GM18520 (cell line): ENCODE data around the gene PCOLCE2.
"Not testable (repeated sequence)": the region's sequence is repeated elsewhere in the genome, so short reads cannot be mapped to it uniquely, and the experiment has no call there.

Experiments used
- ATAC-seq: cut with Tn5 transposase; IDR thresholded peaks from one replicate; pipeline ENCODE4 v1.9.1; 2021; ENCODE audit not compliant: unreplicated experiment

The PCOLCE2 gene

DNA sequence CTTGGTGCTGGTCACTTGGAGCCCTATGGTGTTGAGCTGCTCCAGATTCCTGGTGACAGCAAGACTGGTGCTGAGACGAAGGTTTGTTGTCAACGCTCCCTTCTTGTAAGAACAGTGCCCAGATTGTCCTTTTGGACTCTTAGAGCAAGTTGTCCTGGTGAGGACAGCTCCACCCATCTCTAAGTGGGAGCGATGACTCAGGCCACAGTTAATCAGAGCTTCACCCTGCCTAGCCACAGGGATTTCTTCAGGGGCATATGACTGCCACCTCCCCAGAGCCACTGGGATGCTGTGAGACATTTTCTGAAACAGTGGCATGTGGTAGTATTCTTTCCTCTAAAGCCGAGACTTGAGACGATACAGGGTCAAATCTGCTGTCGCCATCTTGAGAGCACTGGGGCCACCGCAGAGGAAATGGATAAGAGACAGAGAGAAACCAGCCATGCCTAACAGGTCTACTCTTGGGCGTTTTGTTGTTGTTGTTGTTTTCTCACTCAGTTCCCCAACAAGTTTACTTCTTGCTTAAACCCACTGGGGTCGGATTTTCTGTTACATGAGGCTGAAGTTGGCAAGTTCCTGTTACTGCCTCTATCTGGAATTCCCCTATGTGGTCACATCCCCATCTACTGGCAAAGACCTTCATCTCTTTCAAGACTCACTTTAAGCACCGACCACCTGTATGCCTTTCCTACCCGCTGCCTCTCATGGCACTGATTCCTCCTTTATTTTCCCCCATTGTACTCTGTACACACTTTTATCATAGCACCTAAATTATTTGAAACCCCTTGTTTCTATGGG lies 16.0 kb upstream of the PCOLCE2 start:
- no peak for ATAC-seq

DNA sequence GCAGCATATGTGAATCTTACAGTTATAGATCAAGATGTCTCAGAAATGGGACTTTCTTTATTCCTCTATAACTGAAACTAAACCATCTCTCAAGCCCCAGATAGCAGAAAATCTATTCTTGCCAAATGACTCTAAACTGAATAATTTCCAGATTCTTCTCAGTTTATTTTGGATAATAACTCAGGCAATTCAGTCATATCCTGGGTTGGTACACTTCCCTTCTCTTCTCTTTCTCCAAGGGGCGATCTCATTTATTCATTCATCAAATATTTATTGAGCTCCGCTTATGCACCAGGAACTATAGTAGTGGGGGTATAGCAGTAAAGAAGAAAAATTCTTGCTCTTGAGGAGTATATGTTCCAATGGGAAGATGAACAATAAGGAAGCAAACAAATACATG lies 13.5 kb upstream of the PCOLCE2 start:
- ATAC-seq, result no peak

DNA sequence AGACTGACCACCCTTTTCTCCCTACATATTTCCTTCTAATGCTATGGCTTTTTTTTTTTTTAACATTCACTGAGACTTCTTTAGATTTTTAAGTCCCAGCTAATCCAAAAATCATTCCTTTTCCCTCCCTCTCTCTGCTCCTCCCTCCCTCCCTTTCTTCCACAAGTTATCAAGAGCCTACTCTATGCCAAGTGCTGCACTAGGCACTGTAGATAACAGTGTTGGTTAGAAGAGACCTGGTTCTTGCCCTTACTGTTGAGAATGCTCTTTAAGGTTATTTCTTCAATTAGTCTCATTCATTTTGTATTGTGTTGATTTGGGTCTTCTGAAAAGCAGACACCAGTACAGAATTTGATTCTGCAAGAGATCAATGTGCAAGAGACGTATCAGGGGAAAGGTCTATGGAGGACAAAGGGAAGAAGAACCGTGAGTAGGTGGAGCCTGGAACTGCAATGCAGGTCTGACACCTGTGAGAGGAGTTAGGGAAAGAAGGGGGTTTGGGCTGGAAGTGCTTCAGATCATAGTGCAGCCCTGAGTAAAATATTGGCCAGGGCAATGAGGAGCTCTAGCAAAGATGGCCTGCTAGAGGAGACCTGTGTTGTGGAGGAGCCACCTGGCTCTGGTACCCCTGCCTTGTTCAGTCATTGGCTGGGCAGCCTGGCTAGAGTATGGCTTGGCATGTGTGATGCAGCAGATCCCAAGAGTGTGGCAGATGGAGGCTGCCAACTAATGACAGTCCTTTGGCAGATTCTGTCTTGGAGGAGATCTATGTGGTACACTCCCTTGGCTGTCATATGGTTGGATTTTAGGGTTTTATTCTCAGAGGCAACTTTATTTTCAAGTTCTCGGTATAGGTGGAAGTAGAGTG lies 9.7 kb upstream of the PCOLCE2 start:
- no peak for ATAC-seq

DNA sequence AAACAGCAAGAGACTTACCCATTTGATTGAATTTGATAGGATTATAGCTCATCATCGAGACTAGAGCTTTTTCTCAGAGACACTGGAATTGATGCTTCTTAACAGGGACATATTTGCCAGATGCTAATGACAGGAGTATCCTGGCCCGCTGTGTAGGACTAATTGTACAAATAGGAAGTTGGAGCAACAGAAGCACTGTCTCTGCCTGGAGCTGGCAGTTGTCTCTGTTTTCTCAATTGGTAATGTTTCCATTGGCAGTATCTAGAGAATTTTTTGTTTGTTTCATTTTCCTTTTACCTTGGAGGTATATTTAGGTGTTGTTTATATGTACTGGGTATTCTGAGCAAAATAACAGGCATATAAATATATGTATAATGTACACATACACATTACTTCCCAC lies 8.9 kb upstream of the PCOLCE2 start:
- ATAC-seq, result no peak

DNA sequence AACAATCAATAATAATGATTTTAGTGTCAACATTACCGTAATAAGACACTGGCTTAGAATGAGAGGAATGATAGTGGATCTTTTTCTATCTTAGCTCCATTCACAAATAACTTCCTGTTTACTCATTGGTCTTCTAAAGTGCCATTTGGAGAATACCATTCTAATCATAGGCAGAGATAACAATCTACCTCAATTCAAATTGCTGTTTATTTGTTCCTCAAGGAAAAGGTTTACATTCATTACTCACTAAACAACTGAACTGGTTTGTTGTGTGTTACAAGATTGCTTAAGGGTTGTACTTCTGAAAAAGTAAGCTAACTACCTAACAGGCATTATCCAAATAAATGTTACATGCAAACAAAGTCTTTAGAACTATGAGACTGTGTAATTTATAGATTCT lies 8.1 kb upstream of the PCOLCE2 start:
- ATAC-seq, result no peak

DNA sequence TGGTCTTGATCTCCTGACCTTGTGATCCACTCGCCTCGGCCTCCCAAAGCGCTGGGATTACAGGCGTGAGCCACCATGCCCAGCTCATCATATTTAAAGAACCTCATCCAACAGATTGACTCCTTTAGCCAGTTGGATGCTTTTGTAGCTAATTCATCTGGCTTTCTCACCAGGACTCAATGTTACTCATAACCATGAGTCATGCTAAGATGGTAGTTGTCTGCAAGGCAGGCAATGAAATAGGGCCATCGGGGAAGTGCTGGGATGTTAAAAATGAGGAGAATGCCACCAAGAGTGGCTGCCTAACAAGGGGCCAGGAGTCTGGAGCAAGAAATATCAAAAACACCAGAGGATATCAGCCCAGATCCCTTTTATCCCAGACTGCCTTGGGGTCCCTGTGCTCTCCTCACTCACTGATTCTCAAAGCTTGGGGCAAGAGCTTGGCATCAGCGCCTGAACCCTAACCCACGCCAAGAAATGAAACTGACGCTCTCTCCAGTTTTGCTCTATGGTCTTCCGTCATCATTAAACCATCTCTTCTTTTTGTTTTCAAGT lies 7.4 kb upstream of the PCOLCE2 start:
- no peak for ATAC-seq

DNA sequence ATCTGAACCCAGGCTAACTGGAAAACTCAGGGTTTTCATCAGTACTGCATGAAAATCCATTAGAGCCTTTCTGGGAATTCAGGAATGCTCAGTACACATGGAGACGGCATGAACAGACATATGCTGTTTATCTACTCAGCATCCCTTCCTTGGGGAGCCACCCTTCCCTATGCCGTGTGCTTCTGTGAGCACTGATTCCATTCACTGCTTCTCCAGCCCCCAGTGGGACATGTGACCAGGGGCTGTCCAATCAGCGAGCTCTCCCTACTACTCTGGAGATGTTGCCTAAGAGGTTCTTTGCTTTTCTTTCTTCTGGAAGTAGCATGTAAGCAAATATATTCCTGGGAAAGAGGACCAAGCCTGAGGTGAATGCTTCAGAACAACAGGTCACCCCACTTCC lies 5.6 kb upstream of the PCOLCE2 start:
- ATAC-seq, result no peak

DNA sequence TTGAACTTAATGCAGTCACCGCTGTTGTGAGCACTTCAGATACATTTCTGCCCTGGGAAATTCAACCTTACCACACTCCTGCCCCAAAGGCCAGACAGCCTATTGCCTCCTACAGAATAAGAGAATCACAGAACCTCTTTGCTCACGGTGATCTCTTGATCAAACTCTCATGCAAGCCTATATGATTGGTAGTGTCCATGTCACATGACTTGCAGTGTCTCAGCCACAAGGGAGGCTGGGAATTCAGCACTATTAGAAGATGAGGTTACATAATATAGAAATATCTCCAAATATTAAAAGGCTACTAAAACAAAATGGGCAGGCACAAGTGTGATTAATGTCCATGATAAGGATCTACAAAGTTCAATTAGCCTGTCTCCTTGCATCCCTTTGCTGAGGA lies 3.8 kb upstream of the PCOLCE2 start:
- ATAC-seq, result no peak

DNA sequence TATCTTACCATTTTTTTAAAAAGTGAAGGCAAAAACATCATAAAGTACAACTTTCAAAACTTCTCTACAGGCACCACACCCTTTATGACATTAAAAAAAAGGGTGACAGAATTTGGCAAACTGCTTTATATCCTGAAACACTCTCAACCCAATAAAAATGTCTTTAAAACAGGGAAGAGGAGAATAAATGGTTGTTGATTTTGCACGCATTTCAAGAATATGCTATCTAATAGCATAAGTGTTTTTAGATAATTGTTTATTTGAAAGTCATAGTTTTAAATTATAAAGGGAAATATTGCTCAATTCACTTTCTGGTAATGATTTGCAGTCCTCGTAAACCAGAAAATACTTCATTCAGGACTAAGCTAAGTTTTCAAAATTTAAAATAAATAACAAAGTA lies 1.7 kb upstream of the PCOLCE2 start:
- ATAC-seq, result no peak

DNA sequence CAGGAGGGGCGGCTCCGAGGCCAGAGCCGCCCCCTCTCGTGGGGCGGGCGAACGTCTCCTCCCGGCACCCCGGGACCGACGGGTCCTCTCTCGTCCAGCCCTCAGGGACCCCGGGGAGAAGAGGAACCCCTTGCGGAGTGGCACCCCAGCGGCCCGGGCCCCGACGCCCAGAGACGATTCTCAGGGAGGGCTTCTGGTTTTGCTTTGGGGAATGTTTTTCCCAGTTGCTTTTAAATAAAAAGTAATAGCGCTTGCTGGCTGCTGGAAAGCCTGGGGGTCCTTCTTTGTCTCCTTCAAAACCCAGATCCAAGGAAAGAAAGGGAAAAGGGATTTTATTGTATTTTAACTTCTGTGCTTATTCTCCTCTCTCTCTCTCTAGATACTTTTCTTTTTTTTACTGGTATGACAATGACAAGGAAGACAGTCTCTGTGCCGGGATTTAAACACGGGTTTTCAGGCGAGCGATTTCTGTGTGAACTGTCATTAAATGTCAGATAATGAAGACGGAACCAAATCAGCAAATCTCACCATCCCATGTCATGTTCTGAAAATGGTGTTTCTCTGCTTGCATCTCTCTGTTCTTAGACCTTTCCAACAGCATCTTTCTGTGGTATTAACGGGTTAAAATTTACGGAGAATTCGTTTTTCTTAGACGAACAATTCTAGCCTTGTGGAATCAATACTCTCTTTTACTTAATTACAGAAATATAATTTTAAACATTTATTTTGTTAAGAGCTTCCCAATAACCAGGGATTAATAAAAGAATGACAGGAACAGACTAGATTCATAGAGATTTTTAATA lies 530 bp upstream of the PCOLCE2 start:
- no peak for ATAC-seq

DNA sequence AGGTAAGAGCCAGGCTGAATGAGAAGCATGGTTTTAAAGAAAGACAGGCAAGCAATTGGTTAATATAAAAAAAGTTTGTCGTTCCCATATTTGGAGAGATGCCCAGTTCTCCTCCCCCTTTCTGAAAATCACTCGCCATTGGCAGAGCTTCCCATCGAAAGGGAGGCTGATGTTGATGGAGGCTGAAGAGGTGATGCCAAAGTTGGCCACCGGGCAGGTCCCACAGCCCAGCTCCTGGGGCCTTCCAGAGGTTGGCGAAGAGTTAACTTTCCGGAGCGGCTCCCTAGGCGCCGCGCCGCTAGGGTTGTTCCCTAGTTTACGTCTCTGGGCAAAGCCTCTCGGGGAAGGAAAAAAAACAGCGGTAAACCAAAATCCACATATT lies 793 bp downstream of the PCOLCE2 start:
- no peak for ATAC-seq

DNA sequence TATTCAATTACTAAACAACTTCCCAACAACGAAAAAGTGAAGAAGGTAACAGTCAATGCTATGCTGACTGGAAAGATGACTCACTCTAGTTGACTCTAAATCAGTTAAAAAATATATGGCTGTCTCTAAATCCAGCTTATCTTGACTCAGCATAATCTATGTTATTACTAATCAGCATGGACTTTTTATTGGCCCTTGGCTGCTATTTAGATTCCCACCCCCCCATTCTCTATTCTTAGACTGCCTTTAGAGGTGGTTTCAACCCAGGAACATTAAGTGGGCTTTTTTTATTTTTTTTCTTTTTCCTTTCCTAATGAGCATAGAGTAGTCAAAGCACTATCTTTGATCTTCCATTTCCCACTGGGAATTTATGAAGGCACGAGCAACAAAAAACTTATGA lies 1.9 kb downstream of the PCOLCE2 start:
- no peak for ATAC-seq

DNA sequence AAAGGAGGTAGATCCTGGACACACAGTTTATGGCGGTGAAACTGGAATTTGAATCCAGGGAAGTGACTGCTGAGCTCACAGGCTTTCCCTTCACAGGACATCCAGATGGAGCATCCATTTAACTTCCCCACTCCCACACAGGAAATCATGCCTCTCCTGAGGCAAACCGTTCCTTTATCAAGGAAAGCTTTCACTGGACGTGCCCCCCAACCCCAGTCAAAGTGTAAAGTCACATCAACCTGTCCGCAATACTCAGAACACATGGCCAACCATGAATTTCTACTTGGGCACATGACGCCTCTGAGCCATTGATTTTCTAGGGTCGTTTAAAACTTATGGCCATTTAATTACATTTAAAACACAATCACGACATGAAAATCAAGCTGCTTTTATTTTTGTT lies 2.9 kb downstream of the PCOLCE2 start:
- no peak for ATAC-seq

DNA sequence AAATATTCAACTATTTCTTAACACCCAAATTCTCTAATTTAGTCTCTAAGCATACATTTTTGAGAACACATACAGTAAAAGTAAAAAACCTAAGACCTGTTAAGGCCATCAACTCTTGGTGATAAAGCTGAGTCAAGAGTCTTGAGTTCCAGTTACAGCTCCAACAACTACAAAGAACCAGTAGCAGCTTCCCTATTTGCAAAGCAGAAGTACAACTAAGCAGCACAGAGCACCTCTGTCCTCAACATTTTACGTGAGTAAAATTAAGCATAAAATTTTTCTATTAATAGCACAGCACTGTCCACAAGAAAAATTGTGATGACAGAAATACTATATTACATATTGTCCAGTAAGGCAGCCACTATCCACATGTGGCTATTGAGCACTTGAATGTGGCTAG lies 4.4 kb downstream of the PCOLCE2 start:
- no peak for ATAC-seq

DNA sequence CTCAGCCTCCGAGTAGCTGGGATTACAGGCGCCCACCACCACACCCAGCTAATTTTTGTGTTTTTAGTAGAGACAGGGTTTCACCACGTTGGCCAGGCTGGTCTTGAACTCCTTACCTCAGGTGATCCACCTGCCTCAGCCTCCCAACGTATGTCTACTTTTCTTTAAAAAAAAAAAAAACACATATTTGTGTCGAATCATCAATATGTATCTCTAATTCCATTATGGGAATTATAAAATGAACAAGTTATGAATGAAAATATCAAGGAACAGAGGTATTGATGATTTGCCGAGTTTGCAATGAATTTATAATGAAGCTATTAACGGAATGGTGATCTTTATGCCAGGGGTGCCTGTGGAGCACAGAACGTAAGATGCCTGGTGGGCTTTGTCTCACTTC lies 5.3 kb downstream of the PCOLCE2 start:
- not testable (repeated sequence) for ATAC-seq

DNA sequence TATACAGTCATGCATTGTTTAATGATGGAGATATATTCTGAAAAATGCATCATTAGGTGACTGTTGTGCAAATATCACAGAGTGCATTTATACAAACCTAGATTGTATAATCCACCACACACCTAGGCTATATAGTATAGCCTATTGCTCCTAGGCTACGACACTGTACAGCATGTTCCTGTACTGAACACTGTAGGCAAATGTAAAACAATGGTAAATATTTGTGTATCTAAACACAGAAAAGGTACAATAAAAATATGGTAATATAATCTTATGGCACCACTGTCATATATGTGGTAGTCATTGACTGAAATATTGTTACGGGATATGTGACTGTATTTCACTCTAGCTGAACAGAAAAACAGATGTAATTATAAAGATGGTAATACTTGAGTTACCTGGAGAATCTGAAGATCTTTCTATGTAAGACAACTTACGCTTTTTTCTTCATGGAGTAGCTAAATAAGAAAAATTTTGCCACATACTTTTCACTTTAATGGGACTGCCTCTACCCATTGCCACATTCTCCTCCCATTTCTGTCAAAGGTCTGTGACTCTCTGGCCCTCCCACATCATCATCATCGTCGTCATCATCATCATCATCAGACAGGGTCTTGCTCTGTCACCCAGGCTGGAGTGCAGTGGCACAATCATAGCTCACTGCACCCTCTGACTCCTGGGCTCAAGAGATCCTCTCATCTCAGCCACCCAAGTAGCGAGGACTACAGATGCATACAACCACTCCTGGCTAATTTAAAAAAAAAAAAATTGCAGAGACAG lies 7.2 kb downstream of the PCOLCE2 start:
- ATAC-seq, result no peak

DNA sequence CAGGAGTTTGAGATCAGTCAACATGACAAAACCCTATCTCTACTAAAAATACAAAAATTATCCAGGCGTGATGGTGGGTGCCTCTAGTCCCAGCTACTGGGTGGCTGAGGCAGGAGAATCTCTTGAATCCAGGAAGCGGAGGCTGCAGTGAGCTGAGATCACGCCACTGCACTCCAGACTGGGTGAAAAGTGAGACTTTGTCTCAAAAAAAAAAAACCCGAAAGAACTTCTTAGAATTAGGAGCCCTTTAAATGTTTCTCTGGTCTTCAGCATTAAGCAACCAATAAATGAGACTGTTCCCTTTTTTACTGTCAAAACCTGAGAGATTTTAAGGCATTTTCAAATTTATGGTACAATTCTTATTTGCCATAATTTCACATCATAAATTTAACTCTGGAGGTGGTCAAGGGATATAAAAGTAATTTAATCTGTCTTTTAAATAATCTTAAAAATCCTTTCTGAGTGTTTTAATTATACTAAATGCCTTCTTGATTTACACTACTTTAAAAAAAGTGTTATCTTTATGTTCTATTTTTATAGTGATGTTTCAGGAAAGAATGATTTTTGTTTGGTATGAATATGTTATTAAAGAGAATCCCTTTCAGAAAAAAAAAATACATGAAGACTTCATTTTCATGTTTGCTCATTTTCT lies 10.1 kb downstream of the PCOLCE2 start:
- no peak for ATAC-seq

DNA sequence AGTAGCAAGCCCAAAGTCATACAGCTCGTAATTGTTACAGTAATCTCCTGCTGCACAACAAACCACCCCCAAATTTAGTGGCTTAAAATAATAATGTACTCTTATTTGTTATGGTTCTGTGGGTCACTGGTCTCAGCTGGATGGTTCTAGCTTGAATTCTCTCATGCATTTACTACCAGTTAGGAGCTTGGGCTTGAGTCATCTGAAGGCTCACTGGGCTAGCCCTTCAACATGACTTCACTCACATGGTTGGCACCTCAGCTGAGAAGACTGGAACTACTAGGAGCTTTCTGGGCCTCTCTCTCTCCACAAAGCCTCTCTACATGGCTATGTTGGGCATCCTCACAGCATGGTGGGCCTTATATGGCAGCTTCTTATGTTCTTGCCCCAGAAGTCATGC lies 12.5 kb downstream of the PCOLCE2 start:
- ATAC-seq, result no peak

DNA sequence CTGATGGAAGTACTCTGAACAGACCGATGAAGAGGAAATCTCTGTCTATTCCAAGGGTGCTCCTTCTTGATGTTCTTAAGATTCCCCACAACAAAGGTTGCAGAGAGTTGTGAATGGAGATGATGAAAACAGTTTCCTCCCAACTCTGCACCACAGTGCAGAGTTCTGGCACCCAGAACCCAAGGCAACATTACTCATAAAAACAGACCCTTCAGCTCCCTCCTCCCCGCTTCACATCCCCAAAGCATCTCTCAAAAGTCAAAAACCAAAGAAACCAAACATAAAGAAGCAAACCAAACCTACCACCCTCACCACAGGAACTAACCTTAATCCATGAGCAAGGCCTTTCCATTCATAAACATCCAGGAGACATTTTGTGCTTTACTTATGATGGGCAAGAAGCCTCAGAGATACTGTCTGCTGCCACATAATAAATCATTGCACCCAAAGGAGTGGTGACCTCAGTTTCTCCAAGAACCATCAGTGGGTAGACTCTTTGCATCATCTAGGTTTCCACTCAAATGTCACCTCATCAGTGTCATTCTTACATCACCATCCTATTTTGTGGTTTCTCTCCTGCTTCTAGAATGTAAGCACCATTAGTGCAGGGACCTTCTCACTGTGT lies 13.2 kb downstream of the PCOLCE2 start:
- ATAC-seq, result no peak

DNA sequence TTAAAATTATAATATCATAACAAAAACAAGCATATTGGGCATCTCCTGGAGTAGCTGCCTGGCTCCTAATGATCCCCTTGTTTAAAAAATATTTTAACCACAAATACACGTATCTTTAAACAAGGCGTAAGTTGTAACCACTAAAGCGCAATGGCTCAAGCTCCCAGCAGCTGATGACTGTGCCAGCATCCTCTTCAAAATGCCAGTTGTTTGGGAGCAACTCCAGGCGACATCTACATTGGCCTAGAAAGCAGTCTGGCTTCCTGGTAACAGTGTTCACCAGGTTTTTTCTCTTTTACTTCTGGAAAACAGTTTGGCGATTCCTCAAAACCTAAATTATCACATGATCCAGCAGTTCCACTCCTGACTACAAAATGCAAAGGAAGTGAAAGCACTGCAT lies 13.8 kb downstream of the PCOLCE2 start:
- ATAC-seq, result no peak
